ENCODE results near the gene SHISA6. TPM values are rescaled to one million over a fixed set of nuclear protein-coding genes. Genes with fewer than 3 reads are reported as not detected.

The SHISA6 gene
- total RNA-seq, 4 donors from 2014 or later: 0.51 to 1.9 (median 1.1) TPM

DNA sequence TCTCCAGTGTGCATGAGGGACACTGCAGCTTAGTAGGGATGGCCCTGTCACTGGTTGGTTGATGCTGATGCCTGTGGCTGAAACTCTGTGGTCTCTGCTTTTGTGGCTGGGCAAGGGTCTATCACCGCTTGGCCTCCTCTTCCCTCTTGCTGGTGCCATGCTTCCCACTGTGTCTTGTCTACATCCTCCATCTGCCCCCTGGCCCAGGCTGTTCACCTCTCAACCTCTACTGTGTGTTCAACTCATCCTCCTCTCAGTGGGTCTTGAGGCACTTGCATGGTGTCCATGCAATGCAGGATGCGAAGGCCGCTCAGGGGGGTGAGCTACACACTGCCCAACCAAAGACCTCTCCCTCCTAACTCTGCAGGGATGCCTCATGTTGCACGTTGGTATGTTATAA is 19.8 kb upstream of the SHISA6 start:
- TF ChIP-seq CTCF (IDR thresholded peaks at IDR 0.05; ENCODE audit: low read depth): no peak

- no peak for TF ChIP-seq CTCF (IDR thresholded peaks at IDR 0.05; ENCODE audit: low read depth)
Measured at GRCh38 chr17:11221721-11222120, 19.3 kb upstream of the SHISA6 start.

DNA sequence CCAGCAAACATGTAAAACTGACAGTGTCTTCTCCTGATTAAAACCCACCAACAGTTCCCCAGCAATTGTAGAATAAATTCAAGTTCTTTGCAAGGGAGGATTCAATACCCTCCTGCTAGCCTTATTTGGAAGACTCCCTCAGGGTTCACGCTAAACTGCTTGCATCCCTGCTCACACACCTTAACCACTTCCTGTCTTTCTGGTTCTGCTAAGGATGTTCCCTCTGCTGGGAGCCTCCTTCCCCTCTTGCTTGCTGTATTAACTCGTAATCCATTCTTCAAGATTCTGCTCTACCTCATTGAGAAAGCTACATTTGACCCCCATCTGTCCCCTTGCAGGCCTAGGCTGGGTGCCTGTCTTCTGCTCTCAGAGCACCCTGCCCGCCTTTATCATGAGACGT is 2.3 kb upstream of the SHISA6 start:
- no peak for TF ChIP-seq CTCF (IDR thresholded peaks at IDR 0.05; ENCODE audit: low read depth)

DNA sequence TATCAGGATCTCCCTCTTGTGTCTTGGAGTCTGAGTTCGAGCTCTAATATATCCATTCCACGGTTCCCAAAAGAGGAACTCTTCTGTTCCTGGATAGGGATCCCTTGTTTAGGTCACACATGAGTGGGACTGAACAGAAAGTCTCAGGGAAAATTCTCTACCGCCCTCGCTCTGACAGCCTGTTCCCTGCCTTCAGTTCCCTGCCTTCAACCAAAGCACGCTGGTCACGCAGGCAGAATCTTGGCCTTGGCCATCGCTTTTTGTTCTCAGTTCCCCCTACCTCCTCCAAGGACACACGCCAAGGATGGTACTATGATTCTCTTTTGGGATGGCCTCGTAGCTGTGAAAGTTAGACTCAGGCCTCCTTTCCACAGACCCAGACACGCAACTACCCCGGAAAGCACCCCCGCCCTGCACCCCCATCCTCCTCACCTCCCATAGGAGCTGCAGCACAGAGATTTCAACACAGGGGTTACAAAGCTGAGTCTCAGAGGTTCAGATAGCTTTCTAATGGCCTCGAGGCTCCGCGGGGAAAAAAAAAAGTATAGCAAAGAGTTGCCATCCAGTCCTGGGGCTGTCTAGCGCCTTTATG is 1.5 kb upstream of the SHISA6 start:
- TF ChIP-seq CTCF (IDR thresholded peaks at IDR 0.05; ENCODE audit: low read depth): no peak

DNA sequence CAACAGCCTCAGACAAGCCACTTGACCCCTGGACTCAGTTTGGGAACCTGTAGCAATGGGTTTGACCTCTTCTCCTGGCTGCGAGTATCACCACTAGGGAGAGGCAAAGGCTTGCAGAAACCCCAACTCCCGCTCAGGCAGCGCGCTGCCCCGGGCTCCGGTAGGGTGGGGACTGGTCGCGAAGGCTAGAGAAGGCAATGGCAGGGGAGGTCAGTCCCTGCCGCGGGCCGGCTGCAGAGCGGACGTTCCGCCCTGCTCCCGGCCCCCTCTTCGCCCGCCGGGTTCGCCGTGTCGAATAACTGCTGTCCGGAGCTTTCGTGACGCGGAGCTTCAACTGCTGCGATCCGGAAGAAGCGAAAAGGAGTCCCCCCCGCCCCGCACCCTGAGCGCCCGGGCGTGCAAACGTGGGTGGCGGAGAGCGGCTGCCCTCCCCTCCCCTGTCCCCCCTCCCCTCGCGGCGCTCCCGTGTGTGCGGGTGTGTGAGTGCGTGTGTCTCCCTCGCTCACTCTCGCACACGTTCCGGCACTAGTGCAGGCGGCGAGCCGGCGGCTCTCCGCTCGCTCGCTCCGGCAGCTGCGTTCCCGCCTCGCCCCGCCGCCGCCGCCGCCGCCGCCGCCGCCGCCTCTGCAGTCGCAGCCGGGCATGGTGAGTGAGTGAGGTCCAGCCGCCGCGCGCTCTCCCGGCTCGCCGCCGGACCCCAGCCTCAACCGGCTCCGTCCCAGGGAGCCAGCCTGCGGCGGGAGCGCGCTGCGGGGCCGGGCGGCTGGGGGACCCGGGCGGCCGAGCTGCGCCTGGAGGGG is 772 bp upstream of the SHISA6 start:
- no peak for TF ChIP-seq CTCF (IDR thresholded peaks at IDR 0.05; ENCODE audit: low read depth)

DNA sequence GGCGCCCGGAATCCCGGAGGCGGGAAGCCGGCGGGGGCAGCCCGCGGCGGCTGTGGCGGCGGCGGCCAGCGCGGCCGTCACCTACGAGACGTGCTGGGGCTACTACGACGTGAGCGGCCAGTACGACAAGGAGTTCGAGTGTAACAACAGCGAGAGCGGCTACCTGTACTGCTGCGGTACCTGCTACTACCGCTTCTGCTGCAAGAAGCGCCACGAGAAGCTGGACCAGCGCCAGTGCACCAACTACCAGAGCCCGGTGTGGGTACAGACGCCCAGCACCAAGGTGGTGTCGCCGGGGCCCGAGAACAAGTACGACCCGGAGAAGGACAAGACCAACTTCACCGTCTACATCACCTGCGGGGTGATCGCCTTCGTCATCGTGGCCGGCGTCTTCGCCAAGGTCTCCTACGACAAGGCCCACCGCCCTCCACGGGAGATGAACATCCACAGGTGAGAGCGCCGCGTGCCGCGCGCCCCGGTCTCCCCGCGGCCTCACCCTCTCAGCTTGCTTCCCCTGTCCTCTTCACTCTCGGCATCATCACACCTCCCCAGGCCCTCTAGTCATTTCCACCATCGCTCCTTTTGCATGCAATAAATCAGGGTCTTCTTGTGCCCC is 706 bp downstream of the SHISA6 start:
- no peak for TF ChIP-seq CTCF (IDR thresholded peaks at IDR 0.05; ENCODE audit: low read depth)

- TF ChIP-seq CTCF (IDR thresholded peaks at IDR 0.05; ENCODE audit: low read depth): no peak
Measured at GRCh38 chr17:11242411-11242810, 1.4 kb downstream of the SHISA6 start.

Data from subcutaneous adipose tissue (tissue), 4 donors.